Natural killer cell (primary cell): Measurements from ENCODE around the gene POLR2E. TPM values are rescaled to one million over a fixed set of nuclear protein-coding genes. Genes with fewer than 3 reads are reported as not detected.

Experiments
- ATAC-seq, 3 donors: fragments of 150-1000 bp in 2 of 3; fragments of 200-7000 bp in 1 of 3; cut with Tn5 transposase; 1 replicate in 1 of 3; 2 replicates in 2 of 3; pipeline ENCODE4 v1.10.0; 2021; ENCODE audit warnings: mild to moderate bottlenecking in 2 of 3, moderate library complexity in 2 of 3
- DNase-seq, 2 donors: peaks; one replicate each; pipeline versions ENCODE4 v3.0.0 to v3.0.0-alpha.2; 2013 to 2021; ENCODE audit warnings: mixed read lengths in 1 of 2
- H3K27ac ChIP-seq: one replicate; pipeline ENCODE4 v1.5.1; 2013; ENCODE audit warnings: mild to moderate bottlenecking, low read length
- H3K27me3 ChIP-seq: one replicate; pipeline ENCODE4 v1.6.1; 2013; ENCODE audit warnings: low read length; ENCODE audit not compliant: control insufficient read depth, insufficient read depth
- H3K36me3 ChIP-seq: one replicate; pipeline ENCODE4 v1.6.1; 2013; ENCODE audit warnings: low read length; ENCODE audit not compliant: control insufficient read depth, insufficient read depth
- H3K4me1 ChIP-seq: one replicate; pipeline ENCODE4 v1.6.1; 2013; ENCODE audit warnings: low read length; ENCODE audit not compliant: control insufficient read depth, insufficient read depth
- H3K4me3 ChIP-seq: one replicate; pipeline ENCODE4 v1.5.1; 2013; ENCODE audit warnings: low read length
- H3K9me3 ChIP-seq: one replicate; pipeline ENCODE4 v1.6.1; 2013; ENCODE audit warnings: low read length; ENCODE audit not compliant: control insufficient read depth, insufficient read depth
- H3K27ac Mint-ChIP-seq, 2 donors: one replicate each; pipeline ENCODE4 v1.8.0; 2022; ENCODE audit warnings: mild to moderate bottlenecking in 2 of 2, mixed read lengths in 2 of 2, moderate library complexity in 1 of 2
- H3K27me3 Mint-ChIP-seq, 2 donors: one replicate each; pipeline ENCODE4 v1.8.0; 2022; ENCODE audit warnings: low read depth in 2 of 2, mixed read lengths in 2 of 2
- H3K36me3 Mint-ChIP-seq: one replicate; pipeline ENCODE4 v1.8.0; 2022; ENCODE audit warnings: mixed read lengths
- H3K4me1 Mint-ChIP-seq, 2 donors: one replicate each; pipeline ENCODE4 v1.8.0; 2022; ENCODE audit warnings: mixed read lengths in 2 of 2
- H3K4me3 Mint-ChIP-seq: one replicate; pipeline ENCODE4 v1.8.0; 2022; ENCODE audit warnings: mild to moderate bottlenecking, moderate library complexity, mixed read lengths
- H3K9me3 Mint-ChIP-seq, 2 donors: one replicate each; pipeline ENCODE4 v1.8.0; 2022; ENCODE audit warnings: mixed read lengths in 2 of 2
- WGBS: methylation state at CpG from one replicate; pipeline ENCODE4 v1.1.7; 2013; ENCODE audit warnings: missing lambda C conversion rate; ENCODE audit not compliant: insufficient coverage; 5-methylcytosine and 5-hydroxymethylcytosine counted together
- intact Hi-C: fragments of 100-400 bp; cut with micrococcal nuclease; formaldehyde crosslinking; loops from one replicate; pipeline ENCODE4 v1.14.2; 2022
- total RNA-seq, 4 donors: library from RNA; stranded (reverse); fragments of 120-200 nt in 1 of 4; gene quantifications; one replicate each; pipeline versions ENCODE4 v1.2.3 to v1.2.4, GENCODE V29; 2013 to 2022
- TF ChIP-seq, protein P1 (sequence below): fragments of 200-600 bp; IDR thresholded peaks from one replicate; pipeline ENCODE4 v1.8.0; 2022; ENCODE audit warnings: antibody characterized with exemption

The POLR2E gene
- total RNA-seq, 3 donors from 2014 or later (not counting 1 experiment from before 2014, with no cell fraction given) = 77.3 to 105 (median 91.6) TPM

DNA sequence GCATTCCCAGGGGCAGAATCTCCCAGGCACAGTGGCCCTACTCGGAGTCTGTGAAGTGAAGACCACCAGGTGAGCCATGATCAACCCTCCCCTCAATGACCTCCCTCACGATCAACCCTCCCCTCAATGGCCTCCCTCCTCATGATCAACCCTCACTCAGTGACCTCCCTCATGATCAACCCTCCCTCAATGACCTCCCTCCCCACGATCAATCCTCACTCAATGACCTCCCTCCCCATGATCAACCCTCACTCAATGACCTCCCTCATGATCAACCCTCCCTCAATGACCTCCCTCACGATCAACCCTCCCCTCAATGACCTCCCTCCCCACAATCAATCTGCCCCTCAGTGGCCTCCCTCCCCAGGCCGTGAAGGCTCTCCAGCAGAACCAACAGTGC lies 46.8 kb upstream of the POLR2E start:
- peak in 1 of 2 donors; percentile 28 for DNase-seq
- Mint-ChIP-seq H3K27ac (peak overlapping the region; percentile 60 to 77), H3K27me3 (no peaks in the 10 kb centered on the region), H3K4me1 (peaks cover 12 to 17% of the 10 kb centered on the region in 2 donors), H3K36me3 (no peaks in the 10 kb centered on the region), H3K4me3 (no peak overlapping the region), H3K9me3 (peaks cover 0 to 3% of the 10 kb centered on the region in 2 donors)
- Histone ChIP-seq H3K4me1 (peaks cover under 1% of the 10 kb centered on the region), H3K27ac (no peak overlapping the region), H3K4me3 (no peak overlapping the region), H3K27me3 (no peaks in the 10 kb centered on the region), H3K36me3 (peaks cover 11% of the 10 kb centered on the region), H3K9me3 (no peaks in the 10 kb centered on the region)
- intact Hi-C loops = no loop called here
- ATAC-seq = no peak
- TF ChIP-seq, protein P1, sequence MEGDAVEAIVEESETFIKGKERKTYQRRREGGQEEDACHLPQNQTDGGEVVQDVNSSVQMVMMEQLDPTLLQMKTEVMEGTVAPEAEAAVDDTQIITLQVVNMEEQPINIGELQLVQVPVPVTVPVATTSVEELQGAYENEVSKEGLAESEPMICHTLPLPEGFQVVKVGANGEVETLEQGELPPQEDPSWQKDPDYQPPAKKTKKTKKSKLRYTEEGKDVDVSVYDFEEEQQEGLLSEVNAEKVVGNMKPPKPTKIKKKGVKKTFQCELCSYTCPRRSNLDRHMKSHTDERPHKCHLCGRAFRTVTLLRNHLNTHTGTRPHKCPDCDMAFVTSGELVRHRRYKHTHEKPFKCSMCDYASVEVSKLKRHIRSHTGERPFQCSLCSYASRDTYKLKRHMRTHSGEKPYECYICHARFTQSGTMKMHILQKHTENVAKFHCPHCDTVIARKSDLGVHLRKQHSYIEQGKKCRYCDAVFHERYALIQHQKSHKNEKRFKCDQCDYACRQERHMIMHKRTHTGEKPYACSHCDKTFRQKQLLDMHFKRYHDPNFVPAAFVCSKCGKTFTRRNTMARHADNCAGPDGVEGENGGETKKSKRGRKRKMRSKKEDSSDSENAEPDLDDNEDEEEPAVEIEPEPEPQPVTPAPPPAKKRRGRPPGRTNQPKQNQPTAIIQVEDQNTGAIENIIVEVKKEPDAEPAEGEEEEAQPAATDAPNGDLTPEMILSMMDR = no peak
- 87% methylated on average over 5 of the region's 5 CpGs for WGBS

DNA sequence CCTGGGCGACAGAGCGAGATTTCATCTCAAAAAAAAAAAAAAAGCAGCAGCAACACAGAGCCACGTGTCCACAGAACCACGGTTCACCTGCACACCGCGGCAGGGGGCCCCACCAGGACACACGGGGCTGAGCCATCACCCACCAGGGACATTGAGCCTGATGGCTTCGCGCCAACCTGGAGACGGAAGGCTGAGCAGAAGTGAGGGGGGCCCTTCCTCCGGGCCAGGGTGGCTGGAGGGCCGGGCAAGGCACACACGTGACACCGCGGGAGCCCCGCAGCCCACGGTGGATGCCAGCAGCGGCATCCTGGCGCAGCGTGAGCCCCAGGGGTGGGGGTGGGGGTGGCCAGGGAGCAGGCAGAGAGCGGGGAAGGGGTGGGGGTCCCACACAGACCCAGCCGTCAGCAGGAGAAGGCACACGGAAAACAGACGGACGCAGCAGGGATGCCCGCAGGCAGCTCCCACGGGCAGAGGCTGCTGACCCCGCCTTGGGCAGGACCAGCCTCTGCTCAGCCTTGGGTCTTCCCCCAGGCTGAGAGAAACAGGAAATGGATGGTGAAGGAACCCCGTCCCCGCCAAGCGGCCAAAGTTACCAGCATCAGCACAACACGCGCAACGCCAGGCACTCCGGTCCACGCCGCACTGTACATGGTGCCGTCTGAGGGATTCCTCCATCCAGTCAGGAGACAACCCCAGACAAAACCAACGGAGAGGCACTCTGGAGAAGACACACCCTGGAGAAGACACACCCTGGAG lies 45.3 kb upstream of the POLR2E start:
- peaks cover 5% of the 10 kb centered on the region for H3K36me3 ChIP-seq
- Mint-ChIP-seq H3K4me3 (no peak overlapping the region), H3K27ac (no peak overlapping the region)

DNA sequence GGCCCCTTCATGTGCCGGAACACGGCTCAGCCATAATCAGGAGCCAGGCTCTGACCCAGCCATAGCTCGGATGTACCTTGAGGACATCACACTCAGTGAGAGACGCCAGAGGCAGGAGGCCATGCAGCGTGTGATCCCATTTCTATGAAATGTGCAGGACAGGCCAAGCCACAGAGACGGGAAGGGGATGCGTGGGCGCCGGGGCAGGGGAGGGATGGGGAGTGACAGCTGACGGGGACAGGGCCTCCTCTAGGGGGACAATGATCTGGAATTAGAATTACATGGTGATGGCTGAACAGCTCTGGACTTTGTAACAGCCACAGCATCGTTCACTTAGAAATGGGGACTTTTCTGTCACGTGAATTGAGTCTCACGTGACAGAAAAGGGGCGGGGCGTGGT lies 44.0 kb upstream of the POLR2E start:
- intact Hi-C loops = no loop called here
- peaks cover 4% of the 10 kb centered on the region for H3K36me3 ChIP-seq
- no peak overlapping the region for H3K27ac Mint-ChIP-seq
- no peaks in the 10 kb centered on the region for H3K27me3 Mint-ChIP-seq
- H3K4me1 Mint-ChIP-seq = peaks cover 5 to 23% of the 10 kb centered on the region in 2 donors
- H3K27ac ChIP-seq = no peak overlapping the region
- 95% methylated on average over 15 of the region's 15 CpGs for WGBS
- H3K9me3 Mint-ChIP-seq = peaks cover 0 to 3% of the 10 kb centered on the region in 2 donors
- H3K4me1 ChIP-seq = peaks cover 25% of the 10 kb centered on the region
- no peak overlapping the region for H3K4me3 Mint-ChIP-seq
- no peak overlapping the region for H3K4me3 ChIP-seq
- ATAC-seq = no peak
- TF ChIP-seq, protein P1 = no peak
- no peak for DNase-seq
- H3K9me3 ChIP-seq = no peaks in the 10 kb centered on the region
- no peaks in the 10 kb centered on the region for H3K27me3 ChIP-seq
- no peaks in the 10 kb centered on the region for H3K36me3 Mint-ChIP-seq

More for the DNA sequence above, 45.3 kb upstream of the POLR2E start:
- Histone ChIP-seq H3K4me3 (no peak overlapping the region), H3K27me3 (no peaks in the 10 kb centered on the region), H3K4me1 (peaks cover 15% of the 10 kb centered on the region), H3K9me3 (no peaks in the 10 kb centered on the region), H3K27ac (no peak overlapping the region)
- intact Hi-C loops = no loop called here
- Mint-ChIP-seq H3K9me3 (peaks cover 0 to 3% of the 10 kb centered on the region in 2 donors), H3K4me1 (peaks cover 12 to 29% of the 10 kb centered on the region in 2 donors), H3K27me3 (no peaks in the 10 kb centered on the region), H3K36me3 (no peaks in the 10 kb centered on the region)
- TF ChIP-seq, protein P1 = no peak
- no peak for DNase-seq
- no peak for ATAC-seq
- WGBS = 93% methylated on average over 39 of the region's 39 CpGs
